GM12878 (cell line): ENCODE results near the gene SPDL1. TPM values are rescaled to one million over a fixed set of nuclear protein-coding genes. Genes with fewer than 3 reads are reported as not detected.

ENCODE experiments used
- ATAC-seq: fragments of 200-7000 bp; cut with Tn5 transposase; 3 replicates; pipeline ENCODE4 v1.9.1; 2020; ENCODE audit warnings: mild to moderate bottlenecking, moderate library complexity
- BruUV-seq: library from RNA; stranded (reverse); fragments of 400-500 nt; replicated peaks from 2 replicates; lab custom pipeline; 2021; lab: Mats Ljungman, UMichigan
- CTCF ChIA-PET: fragments of 300-600 bp; sonication (Branson Sonifier 250); formaldehyde crosslinking; extraction: SDS; loops from one replicate; lab custom pipeline; 2021; ENCODE audit warnings: inconsistent platforms; lab: Yijun Ruan, JAX
- POLR2A ChIA-PET: fragments of 350-600 bp; formaldehyde crosslinking; extraction: SDS; loops from one replicate; lab custom pipeline; 2021; ENCODE audit warnings: inconsistent platforms; lab: Charles Lee
- RAD21 ChIA-PET: fragments of 300-600 bp; sonication (Branson Sonifier 250); formaldehyde crosslinking; loops from one replicate; lab custom pipeline; 2023; ENCODE audit warnings: antibody characterized with exemption; ENCODE audit not compliant: unreplicated experiment; lab: Charles Lee
- SMC1A ChIA-PET: fragments of 300-600 bp; sonication (Branson Sonifier 250); formaldehyde crosslinking; loops from one replicate; lab custom pipeline; 2023; ENCODE audit not compliant: unreplicated experiment, uncharacterized antibody; lab: Charles Lee
- DNase-seq: peaks from one replicate; pipeline ENCODE4 v3.0.0-alpha.2; 2011; ENCODE audit warnings: low read depth, low spot score
- FAIRE-seq: peaks from 3 replicates; lab custom pipeline; 2011; peaks lifted over from hg19 to GRCh38; lab: Jason Lieb, UNC
- H2AFZ ChIP-seq: 2 replicates; pipeline ENCODE4 v1.6.0; 2011; ENCODE audit warnings: low read depth, low read length, control low read depth; ENCODE audit not compliant: control insufficient read depth
- H3K27ac ChIP-seq: 2 replicates; pipeline ENCODE4 v1.5.1; 2011; ENCODE audit warnings: control low read depth; ENCODE audit not compliant: control insufficient read depth, insufficient read depth
- H3K27me3 ChIP-seq, 2 experiments: replicated peaks in 1 of 2; 2 replicates each; pipeline versions ENCODE4 v1.6.0 to v1.6.1; 2011; ENCODE audit warnings: low read length in 1 of 2; ENCODE audit not compliant: control insufficient read depth in 2 of 2, insufficient read depth in 2 of 2
- H3K36me3 ChIP-seq, 2 experiments: 2 replicates each; pipeline ENCODE4 v1.5.1; 2011; ENCODE audit warnings: low read length in 1 of 2; ENCODE audit not compliant: control insufficient read depth in 2 of 2, insufficient read depth in 2 of 2
- H3K4me1 ChIP-seq: 2 replicates; pipeline ENCODE4 v1.6.1; 2011; ENCODE audit warnings: mild to moderate bottlenecking, low read length, moderate library complexity, mixed read lengths; ENCODE audit not compliant: control insufficient read depth, insufficient read depth
- H3K4me2 ChIP-seq: 2 replicates; pipeline ENCODE4 v1.6.0; 2011; ENCODE audit warnings: control low read depth; ENCODE audit not compliant: control insufficient read depth, insufficient read depth
- H3K4me3 ChIP-seq: fragments of 200-600 bp; sonication (generic); 2 replicates; pipeline ENCODE4 v1.5.1; 2016
- H3K79me2 ChIP-seq: 2 replicates; pipeline ENCODE4 v1.6.0; 2011; ENCODE audit warnings: low read length; ENCODE audit not compliant: control insufficient read depth, insufficient read depth
- H3K9ac ChIP-seq: 2 replicates; pipeline ENCODE4 v1.8.0; 2011; ENCODE audit warnings: low read length, control low read depth, mixed read lengths; ENCODE audit not compliant: control insufficient read depth, insufficient read depth
- H3K9me3 ChIP-seq: replicated peaks from 3 replicates; pipeline ENCODE4 v1.5.1; 2011; ENCODE audit warnings: mild to moderate bottlenecking, low read length; ENCODE audit not compliant: control insufficient read depth, insufficient read depth
- H4K20me1 ChIP-seq: 2 replicates; pipeline ENCODE4 v1.6.0; 2011; ENCODE audit not compliant: control insufficient read depth, insufficient read depth
- CHD1 ChIP-seq: IDR thresholded peaks from 2 replicates; pipeline ENCODE4 v1.6.1; 2012; ENCODE audit warnings: low read depth, low read length, improper control_type of control experiment
- ESRRA ChIP-seq: IDR thresholded peaks from 2 replicates; pipeline ENCODE4 v1.6.1; 2012; ENCODE audit warnings: mild to moderate bottlenecking, low read length, improper control_type of control experiment
- JUND ChIP-seq: IDR thresholded peaks from 2 replicates; pipeline ENCODE4 v1.6.1; 2012; ENCODE audit warnings: low read depth, mild to moderate bottlenecking, low read length, improper control_type of control experiment, moderate library complexity
- NR2C2 ChIP-seq: IDR thresholded peaks from 2 replicates; pipeline ENCODE4 v1.6.1; 2011; ENCODE audit warnings: borderline replicate concordance, low read depth; ENCODE audit not compliant: control insufficient read depth, insufficient read length
- PAX5 ChIP-seq: IDR thresholded peaks from 2 replicates; pipeline ENCODE4 v1.6.1; 2011; ENCODE audit warnings: low read depth, low read length, borderline replicate concordance
- POLR2AphosphoS5 ChIP-seq: IDR thresholded peaks from 2 replicates; pipeline ENCODE4 v1.6.1; 2011; ENCODE audit warnings: mild to moderate bottlenecking, low read length, inconsistent platforms
- RB1 ChIP-seq: fragments of 450-650 bp; formaldehyde crosslinking; IDR thresholded peaks from 2 replicates; pipeline ENCODE4 v1.6.1; 2017; ENCODE audit warnings: mild to moderate bottlenecking, borderline replicate concordance
- WGBS: methylation state at CpG from one replicate; pipeline ENCODE4 v1.1.6; 2016; ENCODE audit warnings: low lambda C conversion rate; ENCODE audit not compliant: insufficient replicate concordance, insufficient coverage; ENCODE audit errors: missing lambda C conversion rate; 5-methylcytosine and 5-hydroxymethylcytosine counted together
- in situ Hi-C: fragments of 300-500 bp; cut with MboI; formaldehyde crosslinking; loops from 9 replicates; pipeline ENCODE4 v1.14.3; 2018; ENCODE audit warnings: mixed read lengths
- intact Hi-C: fragments of 100-400 bp; cut with micrococcal nuclease; formaldehyde crosslinking; loops from one replicate; pipeline ENCODE4 v1.14.2; 2022; ENCODE audit not compliant: unreplicated experiment
- polyA plus RNA-seq, 11 experiments: library from polyadenylated mRNA; depleted of rRNA in 4 of 11; unstranded in 6 of 11; stranded (reverse) in 5 of 11; fragments of >200 nt; fragmentation: Nextera tagmentation in 4 of 11; fragmentation: Illumina TruSeq in 1 of 11; extraction: Ambion mirVana in 4 of 11; extraction: Trizol in 1 of 11; gene quantifications; 1 replicate in 1 of 11; 2 replicates in 10 of 11; pipeline versions ENCODE4 v1.2.1 to v1.2.3, GENCODE V29; 2011 to 2016; ENCODE audit warnings: inconsistent platforms in 2 of 11, missing spikeins in 2 of 11, low read depth in 1 of 11
- total RNA-seq, 4 experiments: library from RNA; depleted of rRNA in 3 of 4; stranded (reverse); fragments of >200 nt in 3 of 4; fragmentation: Illumina TruSeq in 1 of 4; extraction: Trizol in 1 of 4; gene quantifications; 2 replicates each; pipeline versions ENCODE4 v1.2.1 to v1.2.3, GENCODE V29; 2013 to 2021
- TF ChIP-seq, protein P1 (sequence below): fragments of 450-650 bp; IDR thresholded peaks from 2 replicates; pipeline ENCODE4 v1.6.1; 2017; ENCODE audit warnings: mild to moderate bottlenecking, moderate library complexity
- TF ChIP-seq, protein P2 (sequence below): IDR thresholded peaks from 2 replicates; pipeline ENCODE4 v1.6.1; 2012; ENCODE audit warnings: low read depth, low read length, improper control_type of control experiment
- TF ChIP-seq, protein P3 (sequence below): fragments of 450-650 bp; IDR thresholded peaks from 2 replicates; pipeline ENCODE4 v1.6.1; 2018; ENCODE audit warnings: borderline replicate concordance, mild to moderate bottlenecking; ENCODE audit not compliant: partially characterized antibody

The SPDL1 gene
- total and polyA plus RNA-seq, 10 of the 15 experiments (the other 5 are each of a cell fraction or from before 2014, with no cell fraction given): 34.2 to 69.9 (median 46.0) TPM

DNA sequence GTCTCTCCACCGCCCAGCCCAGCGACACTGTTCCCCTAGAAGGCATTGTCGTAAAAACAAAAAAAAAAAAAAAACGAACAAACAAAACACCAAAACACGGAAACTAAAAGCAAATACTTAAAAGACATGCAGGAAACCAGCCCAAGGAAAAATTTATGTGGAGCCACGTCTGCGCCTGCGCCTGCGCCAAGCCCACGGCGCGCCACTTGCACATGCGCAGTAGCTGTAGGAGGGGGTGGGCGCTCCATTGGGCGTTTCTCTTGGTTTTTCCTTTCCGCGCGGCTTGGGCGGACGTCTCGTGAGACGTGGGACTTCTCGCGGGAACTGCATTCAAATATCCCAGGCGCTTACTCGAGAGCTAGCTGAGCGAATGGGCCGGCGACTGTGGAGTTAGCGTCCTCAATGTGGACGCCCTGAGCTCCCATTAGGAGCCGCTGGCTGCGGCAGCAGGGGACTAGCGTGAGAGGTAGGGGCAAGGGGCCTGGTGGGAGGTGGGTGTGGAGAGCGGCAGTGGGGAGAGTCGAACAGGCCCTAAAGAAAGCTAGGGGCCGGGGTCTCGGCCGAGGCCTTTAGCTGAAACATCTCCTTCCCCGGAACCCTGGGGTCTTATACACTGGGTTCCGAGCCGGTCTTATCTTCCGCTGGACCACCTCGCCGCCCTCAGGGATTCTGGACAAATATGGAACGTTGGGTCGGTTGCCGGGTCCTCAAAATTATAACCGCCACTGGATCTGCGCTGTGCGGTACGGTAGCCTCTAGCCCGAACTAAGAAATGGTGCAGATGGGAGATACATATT is at the start of gene SPDL1 (continued):
- no peak for TF ChIP-seq JUND
- no peak for TF ChIP-seq ESRRA
- TF ChIP-seq POLR2AphosphoS5: peak; percentile 81
- no peak for TF ChIP-seq PAX5
- TF ChIP-seq, protein P1, sequence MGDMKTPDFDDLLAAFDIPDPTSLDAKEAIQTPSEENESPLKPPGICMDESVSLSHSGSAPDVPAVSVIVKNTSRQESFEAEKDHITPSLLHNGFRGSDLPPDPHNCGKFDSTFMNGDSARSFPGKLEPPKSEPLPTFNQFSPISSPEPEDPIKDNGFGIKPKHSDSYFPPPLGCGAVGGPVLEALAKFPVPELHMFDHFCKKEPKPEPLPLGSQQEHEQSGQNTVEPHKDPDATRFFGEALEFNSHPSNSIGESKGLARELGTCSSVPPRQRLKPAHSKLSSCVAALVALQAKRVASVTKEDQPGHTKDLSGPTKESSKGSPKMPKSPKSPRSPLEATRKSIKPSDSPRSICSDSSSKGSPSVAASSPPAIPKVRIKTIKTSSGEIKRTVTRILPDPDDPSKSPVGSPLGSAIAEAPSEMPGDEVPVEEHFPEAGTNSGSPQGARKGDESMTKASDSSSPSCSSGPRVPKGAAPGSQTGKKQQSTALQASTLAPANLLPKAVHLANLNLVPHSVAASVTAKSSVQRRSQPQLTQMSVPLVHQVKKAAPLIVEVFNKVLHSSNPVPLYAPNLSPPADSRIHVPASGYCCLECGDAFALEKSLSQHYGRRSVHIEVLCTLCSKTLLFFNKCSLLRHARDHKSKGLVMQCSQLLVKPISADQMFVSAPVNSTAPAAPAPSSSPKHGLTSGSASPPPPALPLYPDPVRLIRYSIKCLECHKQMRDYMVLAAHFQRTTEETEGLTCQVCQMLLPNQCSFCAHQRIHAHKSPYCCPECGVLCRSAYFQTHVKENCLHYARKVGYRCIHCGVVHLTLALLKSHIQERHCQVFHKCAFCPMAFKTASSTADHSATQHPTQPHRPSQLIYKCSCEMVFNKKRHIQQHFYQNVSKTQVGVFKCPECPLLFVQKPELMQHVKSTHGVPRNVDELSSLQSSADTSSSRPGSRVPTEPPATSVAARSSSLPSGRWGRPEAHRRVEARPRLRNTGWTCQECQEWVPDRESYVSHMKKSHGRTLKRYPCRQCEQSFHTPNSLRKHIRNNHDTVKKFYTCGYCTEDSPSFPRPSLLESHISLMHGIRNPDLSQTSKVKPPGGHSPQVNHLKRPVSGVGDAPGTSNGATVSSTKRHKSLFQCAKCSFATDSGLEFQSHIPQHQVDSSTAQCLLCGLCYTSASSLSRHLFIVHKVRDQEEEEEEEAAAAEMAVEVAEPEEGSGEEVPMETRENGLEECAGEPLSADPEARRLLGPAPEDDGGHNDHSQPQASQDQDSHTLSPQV: no peak
- no peak for TF ChIP-seq NR2C2
- no peak for TF ChIP-seq CHD1

DNA sequence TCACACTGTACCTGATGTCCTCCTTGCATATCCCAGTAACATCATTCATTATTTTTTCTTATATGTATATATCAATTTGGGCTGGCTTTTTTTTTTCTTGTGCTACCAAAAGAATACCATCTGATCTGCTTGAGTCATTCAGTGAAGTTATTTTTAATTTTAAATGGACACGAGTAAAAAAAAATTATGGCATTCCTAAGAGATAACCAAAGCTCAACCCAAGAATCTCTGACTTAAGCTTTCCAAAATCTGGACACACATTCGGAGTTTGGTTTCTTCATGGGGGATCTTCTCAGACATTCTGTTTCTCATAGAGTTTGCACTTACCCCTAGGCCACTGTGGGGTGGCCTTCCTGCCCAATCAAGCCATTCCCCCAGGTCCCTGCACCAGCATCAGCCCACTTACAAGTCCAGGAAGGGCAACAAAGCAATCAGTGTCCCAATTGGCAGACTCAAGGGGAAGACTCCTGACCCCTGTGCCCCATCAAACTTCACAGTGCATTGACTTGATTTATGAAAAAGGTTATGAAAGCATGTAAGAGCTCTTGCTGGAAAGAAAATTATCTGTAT is 49.2 kb upstream of the SPDL1 start:
- no peaks in the 10 kb centered on the region for H4K20me1 ChIP-seq
- FAIRE-seq: no peak
- POLR2A ChIA-PET: no interaction called here
- H3K9ac ChIP-seq: no peak overlapping the region
- no peak overlapping the region for H3K27ac ChIP-seq
- no peak overlapping the region for H3K4me2 ChIP-seq
- no TSS peak for BruUV-seq
- WGBS: 21% methylated on average over 2 of the region's 2 CpGs
- no peak overlapping the region for H3K4me3 ChIP-seq
- intact Hi-C loops: no loop called here
- no peaks in the 10 kb centered on the region for H3K9me3 ChIP-seq
- no peak for DNase-seq
- in situ Hi-C loops: no loop called here
- SMC1A ChIA-PET: no interaction called here
- no peak for ATAC-seq
- no peak overlapping the region for H2AFZ ChIP-seq
- RAD21 ChIA-PET: no interaction called here
- CTCF ChIA-PET: no interaction called here
- TF ChIP-seq RB1: no peak
- TF ChIP-seq, protein P2, sequence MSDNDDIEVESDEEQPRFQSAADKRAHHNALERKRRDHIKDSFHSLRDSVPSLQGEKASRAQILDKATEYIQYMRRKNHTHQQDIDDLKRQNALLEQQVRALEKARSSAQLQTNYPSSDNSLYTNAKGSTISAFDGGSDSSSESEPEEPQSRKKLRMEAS: no peak
- TF ChIP-seq, protein P3, sequence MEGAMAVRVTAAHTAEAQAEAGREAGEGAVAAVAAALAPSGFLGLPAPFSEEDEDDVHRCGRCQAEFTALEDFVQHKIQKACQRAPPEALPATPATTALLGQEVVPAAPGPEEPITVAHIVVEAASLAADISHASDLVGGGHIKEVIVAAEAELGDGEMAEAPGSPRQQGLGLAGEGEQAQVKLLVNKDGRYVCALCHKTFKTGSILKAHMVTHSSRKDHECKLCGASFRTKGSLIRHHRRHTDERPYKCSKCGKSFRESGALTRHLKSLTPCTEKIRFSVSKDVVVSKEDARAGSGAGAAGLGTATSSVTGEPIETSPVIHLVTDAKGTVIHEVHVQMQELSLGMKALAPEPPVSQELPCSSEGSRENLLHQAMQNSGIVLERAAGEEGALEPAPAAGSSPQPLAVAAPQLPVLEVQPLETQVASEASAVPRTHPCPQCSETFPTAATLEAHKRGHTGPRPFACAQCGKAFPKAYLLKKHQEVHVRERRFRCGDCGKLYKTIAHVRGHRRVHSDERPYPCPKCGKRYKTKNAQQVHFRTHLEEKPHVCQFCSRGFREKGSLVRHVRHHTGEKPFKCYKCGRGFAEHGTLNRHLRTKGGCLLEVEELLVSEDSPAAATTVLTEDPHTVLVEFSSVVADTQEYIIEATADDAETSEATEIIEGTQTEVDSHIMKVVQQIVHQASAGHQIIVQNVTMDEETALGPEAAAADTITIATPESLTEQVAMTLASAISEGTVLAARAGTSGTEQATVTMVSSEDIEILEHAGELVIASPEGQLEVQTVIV: no peak
- TF ChIP-seq, all 136 proteins: peak for 0
- Histone ChIP-seq H3K79me2 (no peaks in the 10 kb centered on the region), H3K36me3 (no peaks in the 10 kb centered on the region), H3K27me3 (no peaks in the 10 kb centered on the region), H3K4me1 (no peaks in the 10 kb centered on the region)
